Head of caudate nucleus (tissue), 42 donors: ENCODE data around the gene CALML5.

Experiments used
- DNase-seq, 42 donors: peaks; one replicate each; pipeline versions ENCODE4 v3.0.0 to v3.0.0-alpha.2; 2020 to 2021; ENCODE audit warnings: mixed read lengths in 7 of 42
- intact Hi-C: fragments of 100-400 bp; cut with DNase I; formaldehyde crosslinking; loops from one replicate; pipeline ENCODE4 v1.15.0; 2022

The CALML5 gene

DNA sequence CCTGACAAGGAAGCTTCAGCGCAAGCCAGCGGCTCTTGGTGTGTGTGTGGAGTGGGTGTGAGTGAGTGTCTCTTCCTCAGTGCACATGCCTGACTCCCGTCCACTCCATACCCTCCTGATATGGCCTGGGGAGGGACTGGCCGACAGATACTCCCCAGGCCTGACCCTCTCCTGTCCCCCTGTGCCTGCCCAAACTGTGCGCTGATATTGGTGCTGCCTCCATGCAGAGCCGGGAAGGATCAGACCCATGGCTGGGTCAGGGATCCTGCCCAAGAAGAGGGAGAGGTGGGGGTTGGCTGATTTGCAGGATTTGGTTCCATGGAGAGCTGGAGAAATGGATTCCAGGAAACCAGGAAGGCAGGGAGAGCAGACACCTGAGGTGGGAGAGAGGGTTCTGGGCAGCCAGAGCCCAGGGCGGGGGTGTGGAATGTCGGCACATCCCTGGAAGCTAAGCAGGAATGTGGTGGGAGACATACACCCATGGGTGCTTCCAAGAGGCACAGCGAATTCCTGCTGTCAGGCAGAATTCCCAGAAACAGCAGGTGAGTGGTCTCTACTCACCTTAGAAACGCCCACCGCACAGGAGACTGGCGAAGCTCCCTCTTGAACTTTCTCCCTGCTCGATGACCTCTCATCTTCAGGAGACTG, 6.3 kb downstream of the CALML5 start:
- no peak for DNase-seq
- intact Hi-C loops = no loop called here

DNA sequence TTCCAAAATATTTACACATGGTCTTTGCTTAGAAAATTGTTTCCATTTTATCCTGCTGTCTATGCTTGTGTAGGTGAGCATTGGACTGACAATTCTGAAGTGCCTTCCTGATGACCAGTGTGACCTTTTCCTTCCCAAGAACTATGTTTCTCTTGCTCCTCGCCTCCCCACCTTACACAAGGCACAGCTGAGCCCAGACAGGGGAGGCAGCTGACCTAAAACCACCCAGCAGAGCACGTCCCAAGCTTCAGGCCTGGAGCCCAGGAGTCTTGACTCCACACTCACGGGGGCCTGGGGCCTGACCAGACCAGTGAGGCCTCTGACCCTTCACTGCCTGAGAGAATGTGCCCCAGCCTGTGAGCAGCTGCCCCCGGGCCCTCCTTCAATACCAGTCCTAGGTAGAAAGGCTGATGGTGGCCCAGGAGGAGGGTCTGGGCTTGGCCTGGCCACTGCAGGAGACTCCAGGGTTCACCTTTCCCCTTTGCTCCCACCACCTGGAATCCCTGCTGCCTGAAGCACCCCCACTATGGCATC, 7.0 kb downstream of the CALML5 start:
- intact Hi-C loops = no loop called here
- no peak for DNase-seq

DNA sequence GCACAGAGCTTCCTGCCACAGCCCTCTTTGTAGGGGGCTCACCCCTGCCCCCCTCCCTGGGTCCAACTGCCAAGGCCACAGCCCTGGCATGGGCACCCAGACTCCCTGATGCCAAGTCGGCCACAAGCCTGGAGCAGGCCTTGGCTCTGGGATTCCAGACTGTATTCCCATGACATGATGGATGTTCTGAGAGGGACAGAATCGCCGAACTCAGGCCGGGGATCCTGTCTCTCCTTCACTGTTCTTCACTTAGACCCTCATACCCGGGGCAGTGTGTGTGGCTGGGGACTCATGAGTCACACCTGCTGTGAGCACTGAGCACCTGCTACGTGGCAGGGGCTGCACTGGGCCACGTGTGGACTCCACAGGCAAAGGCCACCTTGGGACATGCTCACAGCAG, 7.9 kb downstream of the CALML5 start:
- intact Hi-C loops = no loop called here
- no peak for DNase-seq

DNA sequence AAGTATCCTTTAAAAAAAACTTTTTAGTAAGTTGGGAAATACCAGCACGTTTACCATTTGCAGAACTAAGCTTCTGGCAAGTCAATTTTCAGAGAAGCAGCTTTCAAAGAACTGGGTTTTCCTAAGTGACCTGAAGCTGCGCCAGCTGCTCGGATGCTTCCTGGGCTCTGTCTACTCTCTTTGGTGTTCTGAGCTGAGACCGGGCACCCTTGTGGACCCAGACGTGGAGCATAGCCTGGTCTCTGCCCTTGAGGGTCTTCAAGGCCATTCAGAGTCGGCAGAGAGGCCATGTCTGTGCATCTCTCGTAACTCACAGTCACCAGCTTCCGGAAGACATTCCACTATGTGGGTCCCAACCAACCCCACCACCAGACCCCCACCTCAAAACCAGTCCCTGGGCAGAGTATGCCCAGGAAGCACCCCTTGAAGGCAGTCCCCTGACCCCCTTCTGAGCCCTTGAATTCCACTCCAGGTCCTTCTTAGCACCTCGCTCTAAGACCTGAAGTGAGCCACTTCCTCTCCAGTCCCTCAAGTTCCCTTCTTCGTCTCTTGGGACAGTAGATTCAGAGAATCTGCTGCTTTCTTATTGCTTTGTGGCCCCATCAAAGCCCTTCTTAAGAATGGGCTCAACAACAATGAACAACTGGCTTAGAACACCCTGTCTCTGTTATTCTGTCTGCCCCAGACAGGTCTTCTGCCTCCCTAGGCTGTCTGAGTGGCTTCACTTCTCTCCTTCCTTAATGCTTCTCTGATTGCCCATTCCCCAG, 8.5 kb downstream of the CALML5 start:
- intact Hi-C loops = no loop called here
- DNase-seq = no peak

DNA sequence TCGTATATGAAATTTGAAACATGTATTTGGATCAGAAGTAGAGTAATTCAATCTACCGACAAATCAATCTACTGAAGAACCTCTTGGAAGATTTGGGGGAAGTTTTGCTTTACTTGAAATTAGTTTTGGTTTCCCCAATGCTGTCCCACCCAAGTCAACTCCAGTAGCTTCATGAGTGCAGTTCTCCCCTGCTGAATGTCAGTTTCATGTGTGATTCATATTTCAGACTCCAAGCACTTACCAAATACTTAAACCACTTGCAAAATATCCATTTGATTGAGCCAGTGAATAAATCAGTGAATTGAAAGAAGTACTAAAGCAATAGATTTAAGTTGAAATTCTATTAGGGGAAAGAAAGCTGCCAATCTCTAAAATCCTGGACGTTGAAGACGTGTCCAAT, 9.3 kb downstream of the CALML5 start:
- no peak for DNase-seq
- intact Hi-C loops = no loop called here

DNA sequence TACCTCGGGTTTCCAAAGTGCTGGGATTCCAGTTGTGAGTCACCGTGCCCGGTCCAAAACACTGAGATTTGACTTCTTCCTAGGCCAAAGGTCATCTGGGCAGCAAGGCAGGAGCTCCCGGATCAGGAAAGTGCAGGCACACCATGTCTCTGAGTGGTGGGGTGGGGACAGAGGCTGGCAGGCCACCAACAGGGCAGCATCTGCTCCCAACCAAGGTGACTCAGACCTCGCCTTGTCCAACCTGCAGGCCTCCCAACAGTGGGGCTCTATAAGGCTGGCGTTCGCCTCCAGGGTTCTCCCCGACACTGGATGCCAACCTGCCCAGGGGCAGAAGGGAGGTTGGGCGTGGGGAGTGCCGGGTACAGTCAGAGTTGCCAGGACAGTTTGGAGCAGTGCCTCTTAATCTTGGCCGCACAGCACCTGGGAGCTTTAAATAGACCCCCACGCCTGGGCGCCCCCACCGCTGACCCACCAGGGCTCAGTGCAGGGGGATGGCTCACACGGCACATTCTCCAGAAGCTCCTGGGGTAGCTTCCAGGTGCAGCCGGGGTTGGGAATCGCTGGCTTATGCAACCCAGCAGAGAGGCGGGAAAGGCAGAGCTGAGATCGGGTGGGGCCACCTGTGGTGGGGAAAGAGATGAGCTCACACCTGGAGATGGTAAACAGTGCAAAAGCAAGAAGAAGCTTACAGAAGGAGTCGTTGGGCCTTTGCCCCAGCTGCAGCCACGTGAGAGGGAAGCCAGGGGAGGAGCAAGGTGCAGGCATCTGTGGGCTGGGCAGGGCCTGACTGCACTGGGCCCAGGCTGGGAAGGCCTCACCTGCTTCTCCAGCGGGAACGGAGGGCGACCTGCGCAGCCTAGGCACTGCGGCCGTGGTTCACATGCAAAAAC, 10.9 kb downstream of the CALML5 start:
- peak in 1 of 42 donors; percentile 9 for DNase-seq
- intact Hi-C loops = no loop called here

DNA sequence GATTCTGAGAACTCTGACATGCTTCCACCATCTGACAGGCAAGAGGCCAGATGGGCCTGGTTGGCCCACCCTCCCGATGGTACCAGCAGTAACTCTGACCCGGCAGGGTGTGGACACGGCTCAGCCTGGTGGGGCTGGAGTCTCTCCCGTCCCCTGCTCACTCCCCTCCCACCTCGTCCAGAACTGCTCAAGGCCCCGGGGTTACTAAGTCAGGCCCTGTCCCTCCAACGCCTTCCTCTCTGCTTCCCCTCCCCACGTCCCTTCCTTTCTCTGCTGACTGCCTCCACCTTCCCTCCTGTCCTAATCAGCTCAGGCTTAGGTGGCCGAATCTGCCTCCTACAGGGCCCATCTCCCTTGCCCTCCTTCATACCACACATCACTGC, 12.5 kb downstream of the CALML5 start:
- peak in 1 of 42 donors; percentile 19 for DNase-seq
- intact Hi-C loops = no loop called here

DNA sequence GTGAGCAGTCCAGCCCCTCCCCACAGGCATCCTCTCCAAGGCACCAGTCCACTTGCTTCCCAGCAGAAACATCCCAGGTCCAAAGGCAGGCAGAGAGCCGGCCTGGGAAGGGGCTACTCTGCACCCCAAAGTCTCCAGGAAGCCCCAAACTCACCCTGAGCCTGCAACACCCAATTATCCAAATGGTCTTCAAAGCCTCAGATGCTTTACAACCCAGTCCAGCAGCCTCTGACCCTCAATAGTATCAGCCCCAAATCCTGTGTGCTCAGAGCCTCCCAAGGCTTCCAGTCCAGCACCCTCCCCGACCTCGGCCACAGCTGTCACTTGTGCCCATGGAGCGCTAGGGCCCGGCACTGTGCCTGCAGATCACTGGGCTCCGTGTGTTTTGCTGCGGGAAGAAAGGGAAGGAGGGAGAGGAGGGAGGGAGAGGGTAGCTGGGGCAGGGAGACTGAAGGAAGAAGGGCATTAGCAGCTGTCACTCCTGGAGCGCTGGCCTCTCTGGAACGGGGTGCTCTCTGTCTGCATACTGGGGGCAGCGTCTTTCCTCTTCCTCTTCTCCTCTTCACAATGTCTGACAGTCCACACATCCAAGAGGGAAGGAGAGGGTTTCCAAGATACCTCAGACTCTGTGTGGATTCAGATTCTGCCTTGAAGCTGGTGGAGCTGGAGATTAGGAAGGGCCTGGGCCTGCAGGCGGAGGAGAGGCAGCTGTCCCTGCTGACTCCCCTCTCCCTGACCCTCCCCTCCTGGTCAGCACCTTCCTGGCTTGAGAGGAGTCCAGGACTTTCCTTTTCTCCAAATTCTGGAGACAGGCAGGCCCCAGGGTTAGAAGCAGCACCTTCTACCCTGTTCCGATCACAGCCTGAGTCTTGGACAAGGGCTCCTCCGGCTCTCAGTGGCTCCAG, 13.2 kb downstream of the CALML5 start:
- DNase-seq = peak in 1 of 42 donors; percentile 1
- intact Hi-C loops = no loop called here

DNA sequence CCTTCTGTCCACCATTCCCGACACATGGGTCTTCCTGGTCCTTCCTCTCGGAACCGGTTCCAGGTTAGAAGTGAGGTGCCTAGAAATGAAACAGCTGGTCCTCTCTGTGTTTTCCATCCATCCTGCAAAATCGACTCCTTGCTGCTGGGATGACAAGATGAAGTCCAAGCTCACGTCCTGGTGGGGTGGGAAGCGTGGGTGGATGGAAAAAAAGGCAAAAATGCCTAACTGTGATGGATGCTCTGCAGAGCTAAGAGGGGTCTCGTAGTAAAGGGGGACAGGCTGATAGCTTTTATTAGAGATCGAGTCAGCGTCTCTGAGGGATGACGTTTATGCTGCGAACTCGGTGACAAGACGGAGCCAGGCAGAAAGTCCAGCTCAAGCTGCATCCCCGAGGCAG, 14.1 kb downstream of the CALML5 start:
- intact Hi-C loops = no loop called here
- peak in 1 of 42 donors; percentile 2 for DNase-seq

DNA sequence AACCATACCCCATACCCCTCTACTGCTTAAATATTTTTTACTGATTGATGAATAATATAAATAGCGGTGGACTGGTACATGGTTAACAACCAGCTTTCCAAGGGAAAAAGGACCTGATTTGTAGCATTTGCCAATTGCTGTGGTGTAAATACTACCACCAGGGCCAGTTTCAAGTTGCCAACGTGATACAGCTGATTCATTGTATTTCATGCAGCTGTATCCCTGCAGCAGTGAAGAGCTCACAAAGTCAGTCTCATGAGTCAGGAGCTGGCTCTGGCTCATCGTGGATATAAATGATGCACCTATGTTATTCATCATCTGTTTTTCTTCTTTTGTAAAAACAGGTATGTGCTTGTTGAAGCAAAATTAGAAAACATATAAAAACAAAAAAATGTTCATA, 15.2 kb downstream of the CALML5 start:
- intact Hi-C loops = no loop called here
- DNase-seq = no peak

DNA sequence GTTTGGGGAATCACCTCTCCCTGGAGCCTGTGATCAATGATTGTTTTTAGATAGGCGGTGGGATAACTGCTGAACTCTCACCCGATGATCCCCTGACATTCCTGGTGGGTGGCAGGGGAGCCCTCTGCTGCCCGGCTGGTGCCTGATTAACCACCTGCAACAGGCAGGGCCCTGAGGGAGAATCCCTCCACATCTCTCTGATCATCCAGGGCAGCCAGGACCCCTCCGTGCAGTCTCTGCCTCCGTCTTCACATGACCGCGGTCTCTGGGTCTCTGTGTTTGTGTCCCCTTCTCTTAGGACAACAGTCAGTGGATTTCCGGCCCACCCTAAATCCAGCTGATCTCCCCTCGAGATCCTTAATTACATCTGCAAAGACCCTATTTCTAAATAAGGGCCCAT, 17.4 kb downstream of the CALML5 start:
- intact Hi-C loops = no loop called here
- DNase-seq = peak in 1 of 42 donors; percentile 11

DNA sequence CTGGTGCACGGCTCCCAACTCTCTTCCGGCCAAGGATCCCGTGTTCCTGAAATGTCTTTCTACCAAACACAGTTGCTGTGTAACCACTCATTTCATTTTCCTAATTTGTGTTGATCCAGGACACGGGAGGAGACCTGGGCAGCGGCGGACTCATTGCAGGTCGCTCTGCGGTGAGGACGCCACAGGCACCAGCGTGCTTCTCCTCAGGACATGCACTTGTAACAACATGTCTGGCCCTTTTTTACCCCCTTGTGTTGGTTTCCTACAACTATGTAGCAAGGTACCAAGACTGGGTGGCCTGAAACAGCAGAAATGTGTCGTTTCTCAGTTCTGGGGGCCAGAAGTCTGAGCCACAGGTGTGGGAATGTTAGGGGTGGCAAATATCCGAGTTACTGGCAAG, 18.2 kb downstream of the CALML5 start:
- intact Hi-C loops = no loop called here
- DNase-seq = peak in 1 of 42 donors; percentile 19

DNA sequence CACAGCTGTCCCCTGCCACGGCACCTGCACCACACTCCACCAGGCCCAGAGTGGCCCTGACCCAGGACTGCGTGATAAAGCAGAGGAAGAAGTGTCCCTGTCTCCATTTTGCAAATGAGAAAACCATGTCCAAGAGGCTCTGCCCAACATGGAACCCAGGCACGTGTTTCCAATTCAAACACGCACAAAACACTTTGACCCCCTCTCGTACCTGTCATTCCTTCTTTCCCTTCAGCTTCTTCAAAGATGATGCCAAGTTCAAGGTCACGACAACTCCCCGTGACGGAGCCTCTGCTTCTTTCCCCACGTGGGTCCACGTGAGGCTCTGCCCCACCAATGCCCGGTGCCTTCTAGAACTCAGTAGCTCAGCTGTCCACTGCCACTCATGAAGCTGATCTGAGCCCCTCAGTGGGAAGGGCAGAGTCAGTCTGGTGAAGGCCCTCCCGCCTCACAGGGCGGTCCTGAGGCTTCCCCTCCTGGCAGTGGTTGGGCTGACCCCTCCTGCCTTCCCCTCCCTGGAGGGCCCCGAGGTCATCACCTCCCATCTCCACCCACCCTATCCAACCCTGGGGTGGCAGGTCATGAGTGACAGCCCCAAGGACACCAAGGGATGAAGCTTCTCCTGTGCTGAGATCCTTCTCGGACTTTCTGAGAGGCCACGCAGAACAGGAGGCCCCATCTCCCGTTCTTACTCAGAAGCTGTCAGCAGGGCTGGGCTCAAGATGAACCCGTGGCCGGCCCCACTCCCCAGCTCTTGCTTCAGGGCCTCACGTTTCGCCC, 19.0 kb downstream of the CALML5 start:
- intact Hi-C loops = no loop called here
- peak in 1 of 42 donors; percentile 18 for DNase-seq

DNA sequence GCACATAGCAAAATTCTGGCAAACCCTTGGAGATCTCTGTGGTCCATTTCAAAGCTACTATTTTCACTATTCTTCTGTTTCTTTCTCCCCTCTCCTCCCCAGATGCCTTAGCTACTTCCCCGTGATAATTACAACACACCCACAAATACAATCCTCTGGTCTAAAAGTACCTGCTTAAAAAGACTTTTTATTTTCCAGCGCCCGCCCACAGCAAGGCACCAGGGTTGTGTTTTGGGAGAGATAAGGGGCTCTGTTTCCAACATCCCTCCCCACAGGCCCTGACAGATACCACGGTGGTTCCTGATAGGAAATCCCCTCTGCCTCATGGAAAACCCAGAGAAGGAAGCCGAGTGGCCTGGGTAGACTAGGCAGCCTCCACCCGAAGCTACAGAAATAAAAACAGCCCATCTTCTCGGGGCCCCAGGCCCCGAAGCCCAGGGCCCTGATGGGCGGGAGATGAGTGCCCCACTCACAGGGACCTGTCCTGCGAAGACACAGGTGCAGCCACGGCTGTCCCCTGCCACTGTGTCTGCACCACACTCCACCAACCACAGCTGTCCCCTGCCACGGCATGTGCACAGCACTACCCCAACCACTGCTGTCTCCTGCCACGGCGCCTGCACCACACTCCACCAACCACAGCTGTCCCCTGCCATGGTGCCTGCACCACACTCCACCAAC, 19.7 kb downstream of the CALML5 start:
- intact Hi-C loops = no loop called here
- peak in 2 of 42 donors; percentile 12 to 34 for DNase-seq

DNA sequence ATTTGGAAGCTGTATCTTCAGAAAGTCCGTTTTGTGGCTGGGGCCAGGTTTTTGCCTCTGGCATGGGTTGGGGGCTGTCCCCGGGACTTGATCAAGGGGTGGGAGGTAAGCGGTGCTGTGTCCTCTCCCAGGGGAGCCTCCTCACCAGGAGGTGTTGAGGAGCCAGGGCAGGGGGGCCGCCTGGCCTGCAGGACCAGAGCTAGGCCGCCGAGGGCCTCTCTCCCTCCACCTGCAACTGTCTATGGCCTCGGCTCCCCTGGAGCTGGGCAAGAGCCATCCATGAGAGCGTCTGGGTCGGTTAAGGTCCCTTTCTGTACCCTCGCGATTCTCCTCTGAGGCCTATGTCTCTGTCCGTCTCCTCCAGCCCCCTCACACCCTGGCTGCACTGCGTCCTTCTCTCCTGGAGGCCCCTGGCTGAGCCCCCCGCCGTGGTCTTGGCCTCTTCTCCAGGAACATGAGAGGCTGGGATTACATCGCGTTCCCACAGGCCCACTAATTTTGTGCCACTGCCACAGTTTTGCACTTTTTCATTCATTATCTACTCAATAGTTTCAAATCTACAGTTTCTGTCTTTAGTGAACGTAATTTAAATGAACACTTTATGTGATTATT, 20.6 kb downstream of the CALML5 start:
- no peak for DNase-seq

DNA sequence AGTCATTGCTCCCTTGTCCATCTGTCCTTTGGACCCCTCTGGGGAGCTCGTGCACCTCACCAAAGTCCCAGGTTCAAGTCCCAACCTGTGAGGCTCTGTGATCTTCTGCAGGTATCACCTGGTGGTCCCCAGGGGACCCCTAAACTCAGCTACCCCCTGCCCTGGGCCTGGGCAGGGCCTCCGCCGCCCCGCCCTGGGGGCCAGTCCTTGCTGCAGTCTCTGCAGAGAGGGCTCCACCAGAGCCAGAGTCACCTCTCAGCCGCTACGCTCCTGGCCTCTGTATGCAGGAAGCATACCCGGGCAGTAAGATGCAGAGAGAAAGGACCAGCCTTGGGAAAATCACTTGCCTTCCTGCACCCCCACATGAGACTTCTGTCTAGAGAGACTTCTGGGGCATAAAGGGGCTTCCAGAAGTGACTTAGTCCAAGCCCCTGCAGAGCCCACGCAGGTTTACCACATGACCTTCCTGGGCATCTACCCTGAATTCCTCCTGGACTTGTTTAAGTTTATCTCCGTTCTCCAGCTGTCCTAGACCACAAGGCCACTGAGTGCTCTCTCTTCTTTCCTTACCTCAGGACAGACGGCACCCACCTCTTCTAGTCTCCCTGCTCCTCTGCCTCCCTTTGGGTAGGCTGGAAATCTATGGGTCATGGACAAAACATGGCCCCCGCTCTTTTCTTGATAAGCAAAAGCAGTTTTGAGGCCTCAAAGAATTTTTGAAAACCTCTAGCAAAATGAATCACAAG, 21.2 kb downstream of the CALML5 start:
- no peak for DNase-seq
- intact Hi-C loops = no loop called here

More for the DNA sequence above, 20.6 kb downstream of the CALML5 start:
- intact Hi-C loops = no loop called here
